Mammary epithelial cell (primary cell): ENCODE results near the gene FAM3A.

Experiments used
- EZH2 ChIP-seq: IDR thresholded peaks from 2 replicates; pipeline ENCODE4 v1.6.1; 2012; ENCODE audit warnings: low read length, inconsistent platforms, borderline replicate concordance
- TF ChIP-seq, protein P1 (sequence below), 2 donors: IDR thresholded peaks in 1 of 2; conservative IDR thresholded peaks in 1 of 2; 2 replicates each; pipeline ENCODE4 v1.5.1; 2011 to 2012; ENCODE audit warnings: inconsistent platforms in 2 of 2, low read length in 2 of 2, mild to moderate bottlenecking in 2 of 2, control low read depth in 1 of 2, low read depth in 1 of 2; ENCODE audit not compliant: insufficient read depth in 1 of 2; ENCODE audit errors: extremely low read depth in 1 of 2

DNA sequence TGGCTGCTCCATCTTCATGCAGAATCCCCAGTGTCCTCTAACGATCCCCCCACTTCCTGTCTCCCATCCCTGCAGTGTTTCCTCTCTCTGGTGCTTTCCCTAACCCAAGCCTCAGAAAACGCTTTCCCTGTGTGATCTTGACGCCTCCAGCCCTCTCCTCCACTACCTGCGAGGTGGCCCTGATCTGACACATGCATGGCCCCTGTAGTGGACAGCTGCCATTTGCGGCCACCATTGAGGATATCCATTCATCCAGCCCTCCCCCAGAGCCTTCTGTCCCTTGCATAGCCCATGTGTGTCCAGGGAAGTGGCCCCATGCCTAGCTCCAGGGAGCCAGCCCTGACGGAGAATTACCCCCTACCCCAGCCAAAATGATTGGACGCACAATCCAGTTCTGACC is 32.7 kb downstream of the FAM3A start:
- TF ChIP-seq, protein P1, sequence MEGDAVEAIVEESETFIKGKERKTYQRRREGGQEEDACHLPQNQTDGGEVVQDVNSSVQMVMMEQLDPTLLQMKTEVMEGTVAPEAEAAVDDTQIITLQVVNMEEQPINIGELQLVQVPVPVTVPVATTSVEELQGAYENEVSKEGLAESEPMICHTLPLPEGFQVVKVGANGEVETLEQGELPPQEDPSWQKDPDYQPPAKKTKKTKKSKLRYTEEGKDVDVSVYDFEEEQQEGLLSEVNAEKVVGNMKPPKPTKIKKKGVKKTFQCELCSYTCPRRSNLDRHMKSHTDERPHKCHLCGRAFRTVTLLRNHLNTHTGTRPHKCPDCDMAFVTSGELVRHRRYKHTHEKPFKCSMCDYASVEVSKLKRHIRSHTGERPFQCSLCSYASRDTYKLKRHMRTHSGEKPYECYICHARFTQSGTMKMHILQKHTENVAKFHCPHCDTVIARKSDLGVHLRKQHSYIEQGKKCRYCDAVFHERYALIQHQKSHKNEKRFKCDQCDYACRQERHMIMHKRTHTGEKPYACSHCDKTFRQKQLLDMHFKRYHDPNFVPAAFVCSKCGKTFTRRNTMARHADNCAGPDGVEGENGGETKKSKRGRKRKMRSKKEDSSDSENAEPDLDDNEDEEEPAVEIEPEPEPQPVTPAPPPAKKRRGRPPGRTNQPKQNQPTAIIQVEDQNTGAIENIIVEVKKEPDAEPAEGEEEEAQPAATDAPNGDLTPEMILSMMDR (conservative IDR thresholded peaks at IDR 0.05 in 1 of 2, IDR thresholded peaks at IDR 0.05 in 1 of 2; ENCODE audit: extremely low read depth in 1 of 2, insufficient read depth in 1 of 2, low read depth in 1 of 2, low read length in 2 of 2): no peak
- no peak for TF ChIP-seq EZH2
